HEK293 (cell line): ENCODE measurements around the gene GLB1L2.
"Not testable (repeated sequence)": the region's sequence is repeated elsewhere in the genome, so short reads cannot be mapped to it uniquely, and the experiment has no call there.

Experiments used
- CTCF ChIP-seq: fragments of 450-650 bp; formaldehyde crosslinking; IDR thresholded peaks from 2 replicates; pipeline ENCODE4 v1.5.1; 2016; ENCODE audit warnings: missing biosample characterization, missing genetic modification characterization
- GLI4 ChIP-seq: fragments of 450-650 bp; formaldehyde crosslinking; IDR thresholded peaks from 2 replicates; pipeline ENCODE4 v1.5.1; 2016; ENCODE audit warnings: missing biosample characterization, missing genetic modification characterization
- SALL2 ChIP-seq: fragments of 450-650 bp; formaldehyde crosslinking; IDR thresholded peaks from 2 replicates; pipeline ENCODE4 v1.5.0; 2017; ENCODE audit warnings: missing biosample characterization, mild to moderate bottlenecking, missing genetic modification characterization, borderline replicate concordance
- SCRT2 ChIP-seq: fragments of 450-650 bp; formaldehyde crosslinking; IDR thresholded peaks from 2 replicates; pipeline ENCODE4 v1.5.1; 2016; ENCODE audit warnings: missing biosample characterization, missing genetic modification characterization
- ZBTB20 ChIP-seq: fragments of 450-650 bp; formaldehyde crosslinking; IDR thresholded peaks from 2 replicates; pipeline ENCODE4 v1.5.1; 2016; ENCODE audit warnings: missing biosample characterization, missing genetic modification characterization
- ZNF140 ChIP-seq: fragments of 450-650 bp; formaldehyde crosslinking; IDR thresholded peaks from 2 replicates; pipeline ENCODE4 v1.5.1; 2016; ENCODE audit warnings: missing biosample characterization, missing genetic modification characterization
- ZNF398 ChIP-seq: fragments of 450-650 bp; formaldehyde crosslinking; IDR thresholded peaks from 2 replicates; pipeline ENCODE4 v1.5.1; 2017; ENCODE audit warnings: missing biosample characterization, missing genetic modification characterization
- ZNF521 ChIP-seq: fragments of 450-650 bp; formaldehyde crosslinking; IDR thresholded peaks from 2 replicates; pipeline ENCODE4 v1.5.1; 2017; ENCODE audit warnings: missing biosample characterization, mild to moderate bottlenecking, missing genetic modification characterization
- ZNF561 ChIP-seq: fragments of 450-650 bp; IDR thresholded peaks from 2 replicates; pipeline ENCODE4 v1.5.1; 2018; ENCODE audit warnings: missing biosample characterization, missing genetic modification characterization, borderline replicate concordance
- ZNF704 ChIP-seq: fragments of 450-650 bp; formaldehyde crosslinking; IDR thresholded peaks from 2 replicates; pipeline ENCODE4 v1.5.1; 2016; ENCODE audit warnings: missing biosample characterization, missing genetic modification characterization

- TF ChIP-seq CTCF (tag by site-specific recombination); SALL2 (tag by site-specific recombination); ZNF704 (tag by site-specific recombination); GLI4 (tag by site-specific recombination); ZNF140; ZNF561 (tag by site-specific recombination); SCRT2; ZNF521; ZNF398; ZBTB20 (tag by site-specific recombination): not testable (repeated sequence)
Observed at GRCh38 chr11:134321373-134321772, 10.4 kb upstream of the GLB1L2 start.
